Ureter (tissue), 1 donor: ENCODE measurements around the gene GAS6. TPM values are rescaled to one million over a fixed set of nuclear protein-coding genes. Genes with fewer than 3 reads are reported as not detected.
"Not testable (repeated sequence)": the region's sequence is repeated elsewhere in the genome, so short reads cannot be mapped to it uniquely, and the experiment has no call there.

Experiments
- DNase-seq: peaks from one replicate; pipeline ENCODE4 v3.0.0-alpha.2; 2020; ENCODE audit warnings: low spot score
- total RNA-seq: library from RNA; stranded (reverse); gene quantifications from one replicate; pipeline ENCODE4 v1.2.4, GENCODE V29; 2023
- donor health status: DM: yes; HTN: yes; CAD: no.

The GAS6 gene
- total RNA-seq, 1 donor from 2014 or later: 68.1 TPM

GRCh38 chr13:113837560-113838355, 26.1 kb downstream of the GAS6 start:
- DNase-seq: peak; percentile 95

- peak; percentile 87 for DNase-seq
These were observed 26.9 kb downstream of the GAS6 start for GRCh38 chr13:113836768-113837559.

- no peak for DNase-seq
These were observed 28.2 kb downstream of the GAS6 start for GRCh38 chr13:113835461-113836270.

GRCh38 chr13:113834496-113835200, 29.2 kb downstream of the GAS6 start:
- no peak for DNase-seq

- DNase-seq: not testable (repeated sequence)
These were observed 29.9 kb downstream of the GAS6 start for GRCh38 chr13:113834006-113834405.

GRCh38 chr13:113833111-113833830, 30.6 kb downstream of the GAS6 start:
- no peak for DNase-seq

GRCh38 chr13:113832631-113833030, 31.2 kb downstream of the GAS6 start:
- DNase-seq: no peak

- DNase-seq: no peak
These were observed 31.7 kb downstream of the GAS6 start for GRCh38 chr13:113832205-113832604.

- no peak for DNase-seq
These were observed 32.8 kb downstream of the GAS6 start for GRCh38 chr13:113831061-113831460.

GRCh38 chr13:113830426-113830950, 33.4 kb downstream of the GAS6 start:
- not testable (repeated sequence) for DNase-seq

- DNase-seq: no peak
These were observed 35.5 kb downstream of the GAS6 start for GRCh38 chr13:113828282-113828825.

GRCh38 chr13:113827021-113827420, 36.9 kb downstream of the GAS6 start:
- no peak for DNase-seq

GRCh38 chr13:113826446-113826845, 37.4 kb downstream of the GAS6 start:
- DNase-seq: not testable (repeated sequence)

GRCh38 chr13:113825841-113826240, 38.0 kb downstream of the GAS6 start:
- DNase-seq: no peak

- DNase-seq: no peak
These were observed 40.1 kb downstream of the GAS6 start for GRCh38 chr13:113823771-113824170.

- no peak for DNase-seq
These were observed 40.7 kb downstream of the GAS6 start for GRCh38 chr13:113822956-113823744.

- DNase-seq: no peak
These were observed 41.6 kb downstream of the GAS6 start for GRCh38 chr13:113822266-113822665.

- no peak for DNase-seq
These were observed 42.0 kb downstream of the GAS6 start for GRCh38 chr13:113821847-113822246.
